SU-DHL-6 (cell line): ENCODE data around the gene SMURF2.
A peak's percentile ranks its signal among the peaks of the same experiment; 100 is the strongest.

Source experiments
- H2AFZ ChIP-seq: fragments of 200-600 bp; sonication (generic); 2 replicates; pipeline ENCODE4 v1.6.1; 2014; ENCODE audit warnings: low read depth, mild to moderate bottlenecking, moderate library complexity, mixed read lengths, antibody characterized with exemption, low read length; ENCODE audit not compliant: severe bottlenecking
- H3F3A ChIP-seq: fragments of 200-600 bp; shearing (Covaris generic); 2 replicates; pipeline ENCODE4 v1.6.0; 2016; ENCODE audit warnings: antibody characterized with exemption, mild to moderate bottlenecking; ENCODE audit not compliant: insufficient read depth
- H3K27ac ChIP-seq: fragments of 200-600 bp; sonication (generic); 2 replicates; pipeline ENCODE4 v1.5.1; 2016; ENCODE audit warnings: low read depth, mild to moderate bottlenecking, low read length, moderate library complexity, mixed read lengths
- H3K27me3 ChIP-seq: fragments of 200-600 bp; sonication (generic), shearing (Covaris generic); 2 replicates; pipeline ENCODE4 v1.6.0; 2014; ENCODE audit warnings: mild to moderate bottlenecking, low read length
- H3K36me3 ChIP-seq: fragments of 200-600 bp; sonication (generic); 2 replicates; pipeline ENCODE4 v1.6.1; 2014; ENCODE audit warnings: mild to moderate bottlenecking, low read length, mixed read lengths
- H3K4me2 ChIP-seq: fragments of 300-600, 200-600 bp; shearing (Covaris generic), sonication (generic); 2 replicates; pipeline ENCODE4 v1.6.0; 2014; ENCODE audit warnings: low read length, low read depth, mild to moderate bottlenecking; ENCODE audit not compliant: poor library complexity, severe bottlenecking
- H3K4me3 ChIP-seq: fragments of 200-600 bp; sonication (generic); 2 replicates; pipeline ENCODE4 v1.5.1; 2014; ENCODE audit warnings: antibody characterized with exemption, low read length, mild to moderate bottlenecking, mixed read lengths; ENCODE audit not compliant: insufficient read depth, poor library complexity, severe bottlenecking
- H3K79me2 ChIP-seq: fragments of 200-600 bp; sonication (generic); 2 replicates; pipeline ENCODE4 v1.6.1; 2014; ENCODE audit warnings: mild to moderate bottlenecking, low read length, moderate library complexity; ENCODE audit not compliant: insufficient read depth
- H3K9ac ChIP-seq: fragments of 200-600 bp; sonication (generic); 2 replicates; pipeline ENCODE4 v1.7.0; 2014; ENCODE audit warnings: mild to moderate bottlenecking, low read length
- H3K9me2 ChIP-seq: fragments of 200-600 bp; sonication (generic); replicated peaks from 2 replicates; pipeline ENCODE4 v1.6.1; 2014; ENCODE audit warnings: low read length; ENCODE audit not compliant: insufficient read depth
- H3K9me3 ChIP-seq: fragments of 200-600 bp; sonication (generic); 2 replicates; pipeline ENCODE4 v1.6.1; 2014; ENCODE audit warnings: low read length, mixed read lengths; ENCODE audit not compliant: insufficient read depth
- H4K20me1 ChIP-seq: fragments of 200-600 bp; sonication (generic); 2 replicates; pipeline ENCODE4 v1.6.1; 2014; ENCODE audit warnings: low read depth, mild to moderate bottlenecking, antibody characterized with exemption, low read length, moderate library complexity, mixed read lengths
- EZH2phosphoT487 ChIP-seq: fragments of 200-600 bp; sonication (generic), shearing (Covaris generic); conservative IDR thresholded peaks from 2 replicates; pipeline ENCODE4 v1.6.1; 2018; ENCODE audit warnings: mild to moderate bottlenecking, antibody characterized with exemption, low read length, moderate library complexity, mixed read lengths
- TF ChIP-seq, protein P1 (sequence below): fragments of 200-600 bp; sonication (generic); IDR thresholded peaks from one replicate; pipeline ENCODE4 v1.5.1; 2017; ENCODE audit warnings: antibody characterized with exemption, mild to moderate bottlenecking, low read length, moderate library complexity; ENCODE audit not compliant: insufficient read depth, poor library complexity, severe bottlenecking

The SMURF2 gene

DNA sequence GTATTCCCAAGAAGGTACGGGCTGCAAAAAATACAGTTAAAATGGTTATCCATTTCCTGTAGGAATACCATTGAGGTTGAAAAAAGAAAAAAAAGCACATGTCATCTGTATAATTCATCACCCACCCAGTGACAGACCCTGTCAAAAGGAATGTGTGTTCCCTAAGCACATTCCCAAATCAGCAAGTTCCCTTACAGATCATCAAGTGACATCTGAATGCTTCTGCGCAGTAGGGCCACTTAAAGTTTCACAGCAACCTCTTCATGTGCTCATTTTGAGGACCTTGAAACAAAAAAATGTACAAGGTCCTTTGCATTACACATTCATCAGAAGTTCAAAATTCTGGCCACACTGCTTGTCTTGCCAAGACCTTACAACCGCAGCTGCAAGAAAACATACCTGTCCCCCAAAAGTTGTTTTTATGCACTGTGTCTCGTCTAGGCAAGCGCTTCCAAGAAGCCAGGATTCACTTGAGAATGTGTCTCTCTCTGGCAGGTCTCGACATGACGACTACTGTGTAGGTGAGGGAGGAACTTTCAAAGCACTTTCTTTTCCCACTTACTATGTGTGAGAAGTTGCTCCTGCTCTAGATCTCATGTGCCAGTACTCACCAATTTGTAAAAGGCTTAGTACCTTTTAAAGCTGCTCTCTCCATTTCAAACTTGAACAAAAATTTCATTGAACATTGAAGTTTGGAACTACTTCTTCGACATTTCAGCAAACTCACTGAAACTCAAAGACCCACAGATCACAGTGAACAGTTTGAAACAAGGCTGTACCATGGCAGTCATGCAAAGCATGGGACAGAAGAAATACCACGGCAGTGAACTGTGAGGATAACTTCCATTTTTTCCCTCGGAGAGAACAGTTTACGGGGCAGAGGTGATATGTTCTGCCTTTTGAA is 161.0 kb downstream of the SMURF2 start:
- no peak overlapping the region for H3K27ac ChIP-seq

DNA sequence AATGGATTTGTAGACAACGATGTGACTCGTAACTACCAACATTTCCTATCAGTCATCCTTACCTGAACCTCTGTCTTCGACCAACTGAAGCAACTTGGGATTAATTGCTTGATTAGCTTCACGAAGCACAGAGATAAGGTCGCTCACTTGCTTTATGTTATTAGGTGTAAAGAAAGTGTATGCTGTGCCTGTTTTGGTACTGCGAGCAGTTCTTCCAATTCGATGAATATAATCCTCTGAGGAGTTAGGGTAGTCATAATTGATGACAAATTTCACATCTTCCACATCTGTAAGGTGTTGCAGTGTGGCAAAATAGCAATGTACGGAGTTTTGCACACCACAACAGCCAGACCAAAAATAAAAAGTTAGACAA is 161.6 kb downstream of the SMURF2 start:
- Histone ChIP-seq H3K36me3 (peaks cover 65% of the 10 kb centered on the region), H3K9ac (no peak overlapping the region), H3K4me2 (no peak overlapping the region), H4K20me1 (peaks cover 56% of the 10 kb centered on the region), H3K27me3 (no peaks in the 10 kb centered on the region), H2AFZ (no peak overlapping the region), H3K4me3 (no peak overlapping the region), H3K9me3 (no peaks in the 10 kb centered on the region), H3K27ac (no peak overlapping the region), H3K9me2 (no peaks in the 10 kb centered on the region), H3K79me2 (peaks cover 63% of the 10 kb centered on the region), H3F3A (peaks cover 87% of the 10 kb centered on the region)
- no peak for TF ChIP-seq EZH2phosphoT487
- TF ChIP-seq, protein P1, sequence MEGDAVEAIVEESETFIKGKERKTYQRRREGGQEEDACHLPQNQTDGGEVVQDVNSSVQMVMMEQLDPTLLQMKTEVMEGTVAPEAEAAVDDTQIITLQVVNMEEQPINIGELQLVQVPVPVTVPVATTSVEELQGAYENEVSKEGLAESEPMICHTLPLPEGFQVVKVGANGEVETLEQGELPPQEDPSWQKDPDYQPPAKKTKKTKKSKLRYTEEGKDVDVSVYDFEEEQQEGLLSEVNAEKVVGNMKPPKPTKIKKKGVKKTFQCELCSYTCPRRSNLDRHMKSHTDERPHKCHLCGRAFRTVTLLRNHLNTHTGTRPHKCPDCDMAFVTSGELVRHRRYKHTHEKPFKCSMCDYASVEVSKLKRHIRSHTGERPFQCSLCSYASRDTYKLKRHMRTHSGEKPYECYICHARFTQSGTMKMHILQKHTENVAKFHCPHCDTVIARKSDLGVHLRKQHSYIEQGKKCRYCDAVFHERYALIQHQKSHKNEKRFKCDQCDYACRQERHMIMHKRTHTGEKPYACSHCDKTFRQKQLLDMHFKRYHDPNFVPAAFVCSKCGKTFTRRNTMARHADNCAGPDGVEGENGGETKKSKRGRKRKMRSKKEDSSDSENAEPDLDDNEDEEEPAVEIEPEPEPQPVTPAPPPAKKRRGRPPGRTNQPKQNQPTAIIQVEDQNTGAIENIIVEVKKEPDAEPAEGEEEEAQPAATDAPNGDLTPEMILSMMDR, result no peak

More for the DNA sequence above, 161.0 kb downstream of the SMURF2 start:
- TF ChIP-seq, protein P1, result no peak
- TF ChIP-seq EZH2phosphoT487, result no peak
- H3K4me3 ChIP-seq, result no peak overlapping the region
- H3K9me3 ChIP-seq, result no peaks in the 10 kb centered on the region
- H3K36me3 ChIP-seq, result peaks cover 67% of the 10 kb centered on the region
- H4K20me1 ChIP-seq, result peaks cover 56% of the 10 kb centered on the region
- peaks cover 90% of the 10 kb centered on the region for H3F3A ChIP-seq
- H3K4me2 ChIP-seq, result no peak overlapping the region
- peaks cover 63% of the 10 kb centered on the region for H3K79me2 ChIP-seq
- no peaks in the 10 kb centered on the region for H3K27me3 ChIP-seq
- no peak overlapping the region for H2AFZ ChIP-seq
- H3K9ac ChIP-seq, result no peak overlapping the region
- H3K9me2 ChIP-seq, result no peaks in the 10 kb centered on the region

DNA sequence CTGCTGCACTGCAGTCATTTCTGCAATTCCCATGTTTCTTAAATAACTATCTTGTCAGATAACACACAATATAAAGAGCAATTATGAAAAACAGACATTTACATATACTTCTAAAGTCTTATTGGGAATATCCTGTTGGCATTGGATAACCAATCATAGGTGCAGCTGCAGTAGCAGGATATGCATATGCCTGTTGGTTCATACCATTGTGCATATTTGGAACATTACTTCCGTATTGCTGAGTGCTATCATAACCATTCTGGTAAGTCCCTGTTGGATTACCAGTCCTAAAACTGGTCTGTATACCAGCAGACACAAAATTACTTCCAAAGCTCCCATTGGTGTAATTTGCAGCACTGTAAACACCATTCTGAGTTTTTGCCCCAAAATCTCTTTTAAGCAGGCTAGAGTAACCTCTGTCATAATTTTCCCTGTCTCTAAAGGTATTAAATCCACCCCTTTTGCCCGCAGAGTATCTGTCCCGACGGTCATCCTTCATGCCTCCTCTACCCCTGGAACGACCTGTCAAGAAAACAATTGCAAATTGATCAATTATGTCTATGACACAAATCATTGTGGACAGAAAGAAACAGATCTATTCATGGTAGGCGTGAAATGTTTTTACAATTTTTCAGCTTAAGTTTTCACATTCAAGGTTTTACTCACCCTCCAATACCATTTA is 162.2 kb downstream of the SMURF2 start:
- no peaks in the 10 kb centered on the region for H3K27me3 ChIP-seq
- H3K9me2 ChIP-seq, result no peaks in the 10 kb centered on the region
- peaks cover 61% of the 10 kb centered on the region for H3K79me2 ChIP-seq
- no peaks in the 10 kb centered on the region for H3K9me3 ChIP-seq
- no peak overlapping the region for H2AFZ ChIP-seq
- no peak overlapping the region for H3K4me3 ChIP-seq
- no peak overlapping the region for H3K9ac ChIP-seq
- peaks cover 54% of the 10 kb centered on the region for H4K20me1 ChIP-seq
- H3K4me2 ChIP-seq, result peak overlapping the region; percentile 95
- H3K27ac ChIP-seq, result peak overlapping the region; percentile 90; the same call in 1 of the 2 replicates
- peaks cover 61% of the 10 kb centered on the region for H3K36me3 ChIP-seq
- peaks cover 82% of the 10 kb centered on the region for H3F3A ChIP-seq
- TF ChIP-seq EZH2phosphoT487, result no peak
- TF ChIP-seq, protein P1, result no peak
